HG03520 (cell line): ENCODE data around the gene FLYWCH1.

Experiments
- ATAC-seq: cut with Tn5 transposase; IDR thresholded peaks from one replicate; pipeline ENCODE4 v1.9.1; 2021; ENCODE audit warnings: mild to moderate bottlenecking, moderate library complexity; ENCODE audit not compliant: unreplicated experiment

FLYWCH1 gene

GRCh38 chr16:2981899-2982250, 70.1 kb downstream of the FLYWCH1 start:
- no peak for ATAC-seq

DNA sequence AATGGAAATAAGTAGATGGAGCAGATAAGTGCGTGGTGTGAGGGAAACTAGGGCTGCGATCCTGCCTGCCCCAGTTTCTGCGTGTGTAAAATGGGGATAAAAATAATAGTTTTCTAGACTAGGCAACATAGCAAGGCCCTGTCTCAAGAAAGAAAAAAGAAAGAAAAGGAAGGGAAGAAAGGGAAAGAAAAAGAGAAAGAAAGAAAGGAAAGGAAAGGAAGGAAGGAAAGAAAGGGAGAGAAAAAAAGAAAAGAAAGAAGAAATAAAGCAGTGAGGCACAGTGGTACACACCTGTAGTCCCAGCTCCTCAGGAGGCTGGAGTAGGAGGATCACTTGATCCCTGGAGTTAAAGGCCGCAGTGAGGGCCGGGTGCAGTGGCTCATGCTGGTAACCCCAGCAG, 70.7 kb downstream of the FLYWCH1 start:
- ATAC-seq: no peak

DNA sequence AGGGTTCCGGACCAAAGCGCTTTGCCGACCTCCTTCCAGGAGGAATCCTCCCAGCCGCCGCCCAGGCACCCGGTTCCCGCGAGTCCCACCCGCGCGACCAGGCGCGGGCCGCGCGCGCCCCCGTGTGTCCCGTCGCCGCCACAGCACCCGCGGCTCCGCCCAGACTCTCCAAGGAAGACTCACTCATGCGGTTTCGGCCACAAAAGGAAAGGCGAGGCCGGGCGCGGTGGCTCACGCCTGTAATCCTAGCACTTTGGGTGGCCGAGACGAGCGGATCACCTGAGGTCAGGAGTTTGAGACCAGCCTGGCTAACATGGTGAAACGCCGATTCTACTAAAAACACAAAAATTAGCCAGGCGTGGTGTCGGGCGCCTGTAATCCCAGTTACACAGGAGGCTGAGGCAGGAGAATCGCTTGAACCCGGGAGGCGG, 72.0 kb downstream of the FLYWCH1 start:
- no peak for ATAC-seq

- ATAC-seq: no peak
These were observed 73.7 kb downstream of the FLYWCH1 start for GRCh38 chr16:2985462-2985861.

DNA sequence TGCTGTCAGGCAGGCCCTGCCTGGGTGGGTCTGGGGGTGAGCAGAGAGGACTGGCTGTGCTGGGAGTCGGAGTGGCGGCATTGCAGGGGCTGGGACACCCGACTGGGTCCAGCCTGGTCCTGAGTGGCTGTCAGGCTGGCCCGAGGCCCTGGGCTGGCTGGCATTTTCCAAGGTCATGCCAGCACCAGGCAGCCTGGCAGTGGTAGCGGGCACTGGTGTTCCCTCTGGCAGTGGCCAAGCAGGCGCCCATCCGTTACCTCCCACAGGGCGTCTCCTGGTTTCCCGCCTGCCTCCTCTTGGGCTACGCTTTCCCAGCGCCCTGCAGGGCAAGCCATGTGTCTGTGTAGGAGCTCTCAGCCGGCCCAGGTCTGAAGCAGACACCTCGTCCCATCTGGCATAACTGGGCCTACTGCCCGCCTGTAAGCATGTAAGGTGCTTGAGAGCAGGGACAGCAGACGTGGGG, 74.2 kb downstream of the FLYWCH1 start:
- ATAC-seq: no peak

DNA sequence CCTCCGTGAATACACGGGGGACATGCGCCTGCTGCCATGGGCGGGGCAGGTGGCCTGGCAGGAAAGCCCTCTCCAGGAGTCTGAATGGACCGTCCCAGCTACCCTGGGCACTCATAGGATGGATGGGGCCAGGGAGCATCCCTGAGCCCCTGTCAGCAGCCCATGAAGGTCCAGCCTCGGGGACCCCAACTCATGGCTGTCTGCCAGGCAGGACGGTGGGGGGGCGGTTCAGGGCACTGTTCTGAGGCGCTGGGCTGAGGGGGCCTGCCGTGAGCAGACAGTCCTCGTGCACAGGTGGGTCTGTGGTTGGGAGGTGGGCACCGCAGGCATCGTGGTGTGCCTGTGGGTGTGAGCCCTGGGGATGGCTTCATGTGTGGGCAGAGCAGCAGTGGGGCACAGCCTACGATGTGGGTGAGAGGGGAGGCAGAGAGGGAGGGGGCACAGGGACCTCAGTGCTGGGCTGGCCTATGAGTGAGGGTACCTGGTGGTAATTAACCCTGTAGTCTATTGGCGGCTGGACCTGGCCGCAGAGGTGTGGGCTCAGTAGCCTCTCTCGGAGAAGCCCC, 75.0 kb downstream of the FLYWCH1 start:
- no peak for ATAC-seq

DNA sequence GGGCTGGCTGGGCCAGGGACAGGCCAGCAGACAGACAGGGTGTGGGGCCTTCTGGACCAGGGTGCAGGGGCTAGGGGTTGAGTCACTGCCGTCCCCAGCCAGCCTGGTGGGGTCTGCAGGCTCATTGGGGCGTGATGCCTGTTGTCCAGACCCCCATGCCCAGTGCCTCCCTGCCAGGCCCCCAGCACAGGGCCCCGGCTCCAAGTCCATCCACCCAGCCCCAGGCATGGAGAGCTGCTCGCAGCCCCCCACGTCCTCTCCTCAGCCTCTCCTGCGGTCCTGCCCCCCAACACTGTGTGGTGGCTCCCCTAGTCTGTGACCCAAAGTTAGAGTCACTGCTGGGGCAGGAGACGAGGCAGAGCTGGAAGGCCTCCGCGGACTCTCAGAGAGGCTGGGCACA, 75.6 kb downstream of the FLYWCH1 start:
- ATAC-seq: no peak

- ATAC-seq: no peak
These were observed 76.1 kb downstream of the FLYWCH1 start for GRCh38 chr16:2987833-2988232.

- ATAC-seq: no peak
These were observed 76.9 kb downstream of the FLYWCH1 start for GRCh38 chr16:2988590-2989099.

GRCh38 chr16:2990891-2991290, 79.2 kb downstream of the FLYWCH1 start:
- ATAC-seq: no peak

DNA sequence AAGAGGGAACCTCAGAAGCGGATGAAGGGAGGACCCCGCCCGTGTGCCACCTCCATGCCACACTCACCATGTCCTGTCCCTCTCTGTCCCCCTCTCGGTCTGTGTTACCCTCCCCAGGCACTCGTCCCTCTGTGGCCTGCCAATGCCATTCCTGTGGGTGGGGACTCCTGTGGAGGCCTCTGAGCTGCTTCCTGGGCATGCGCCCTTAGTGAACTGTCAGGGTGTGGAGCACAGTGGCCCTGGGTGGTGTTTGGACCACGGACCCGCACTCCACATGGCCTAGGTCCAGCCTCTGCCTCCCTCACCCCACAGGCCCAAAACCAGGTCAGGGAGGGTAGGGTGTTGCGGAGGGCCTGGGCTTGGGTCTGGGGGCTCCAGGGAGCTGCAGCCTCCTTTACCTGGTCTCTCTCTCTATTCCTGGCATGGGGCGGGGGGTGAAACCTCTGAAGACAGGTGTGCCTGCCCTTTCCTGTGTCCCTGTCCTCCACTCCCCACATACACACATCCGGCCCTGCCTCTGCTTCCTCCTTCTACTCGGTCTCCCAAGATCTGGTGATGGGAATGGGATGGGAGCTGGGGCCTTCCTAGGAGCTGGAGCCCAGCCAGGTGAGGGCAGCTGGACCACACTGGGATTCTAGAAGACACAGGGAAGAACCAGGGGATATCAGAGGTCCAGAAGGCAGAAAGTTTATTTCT, 80.0 kb downstream of the FLYWCH1 start:
- no peak for ATAC-seq

DNA sequence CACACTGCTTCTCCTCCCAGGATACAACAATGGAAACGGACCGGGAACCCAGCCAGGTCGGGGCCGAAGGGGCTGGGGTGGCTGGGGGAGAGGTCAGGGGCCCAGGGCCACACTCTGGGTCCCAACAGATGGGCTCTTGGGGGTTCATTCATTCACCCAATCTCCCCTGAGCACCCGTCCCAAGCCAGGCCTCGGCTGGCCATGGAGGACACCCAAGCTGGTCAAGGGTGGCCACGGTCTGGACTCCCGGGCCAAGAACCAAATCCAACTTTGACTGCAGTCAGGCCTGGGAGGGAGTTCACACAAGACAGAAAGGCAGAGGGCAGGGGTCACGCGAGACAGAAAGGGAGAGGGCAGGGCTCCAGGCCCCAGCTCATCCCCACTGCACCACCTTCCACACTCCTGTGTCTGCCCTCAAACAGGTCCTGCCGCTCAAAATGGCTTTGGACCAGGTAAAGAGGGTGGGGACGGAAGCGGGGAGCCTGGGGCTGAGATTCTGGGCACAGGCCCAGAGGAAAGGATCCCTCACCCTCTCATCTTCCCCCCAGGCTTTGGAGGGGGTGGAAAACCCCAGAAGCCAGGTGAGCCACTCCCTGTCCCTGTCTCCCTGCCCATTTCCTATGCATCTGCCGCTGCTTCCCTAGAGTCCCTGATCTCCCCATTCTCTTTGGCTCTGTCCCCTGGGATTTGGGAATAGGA, 80.8 kb downstream of the FLYWCH1 start:
- no peak for ATAC-seq

DNA sequence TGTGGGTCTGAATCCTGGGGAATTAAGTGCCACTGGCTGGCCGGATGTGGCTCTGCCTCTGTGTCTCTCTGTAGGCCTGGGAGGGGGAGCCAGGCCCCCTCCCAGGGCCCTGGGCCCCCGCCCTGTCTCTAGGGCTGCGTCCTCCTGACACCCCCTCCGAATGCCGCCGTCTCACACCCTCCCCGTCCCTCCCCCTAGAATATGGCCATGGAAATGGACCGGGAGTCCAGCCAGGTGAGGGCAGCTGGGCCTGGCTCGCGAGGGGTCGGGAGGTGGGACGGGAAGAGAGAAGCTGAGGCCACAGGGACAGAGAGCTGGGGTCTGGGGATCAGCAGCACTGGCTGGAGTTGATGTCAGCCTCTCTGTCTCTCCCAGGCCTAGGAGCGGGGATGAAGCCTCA, 84.6 kb downstream of the FLYWCH1 start:
- no peak for ATAC-seq

GRCh38 chr16:2999929-3000328, 88.2 kb downstream of the FLYWCH1 start:
- no peak for ATAC-seq

GRCh38 chr16:3000540-3000939, 88.8 kb downstream of the FLYWCH1 start:
- no peak for ATAC-seq
